ENCODE data around the gene PRKAG2.
"Not testable (repeated sequence)": the region's sequence is repeated elsewhere in the genome, so short reads cannot be mapped to it uniquely, and the experiment has no call there.

Gene PRKAG2

GRCh38 chr7:151783958-151784575 lies 92.8 kb downstream of the PRKAG2 start:
- DNase-seq: no peak

GRCh38 chr7:151782598-151783448 lies 94.1 kb downstream of the PRKAG2 start:
- peak in 13 of 14 donors; percentile 23 to 80 (median 52) for DNase-seq

GRCh38 chr7:151782256-151782597 lies 94.7 kb downstream of the PRKAG2 start:
- DNase-seq: not testable (repeated sequence)

- no peak for DNase-seq
Observed at GRCh38 chr7:151781161-151781845, 95.6 kb downstream of the PRKAG2 start.

GRCh38 chr7:151780631-151781030 lies 96.3 kb downstream of the PRKAG2 start:
- DNase-seq: no peak

- no peak for DNase-seq
Observed at GRCh38 chr7:151779678-151780077, 97.2 kb downstream of the PRKAG2 start.

- DNase-seq: no peak
Observed at GRCh38 chr7:151779255-151779654, 97.7 kb downstream of the PRKAG2 start.

GRCh38 chr7:151777908-151778670 lies 98.8 kb downstream of the PRKAG2 start:
- no peak for DNase-seq

- DNase-seq: peak in 1 of 14 donors; percentile 50
Observed at GRCh38 chr7:151777495-151777880, 99.4 kb downstream of the PRKAG2 start.

GRCh38 chr7:151776876-151777494 lies 99.9 kb downstream of the PRKAG2 start:
- no peak for DNase-seq

- no peak for DNase-seq
Observed at GRCh38 chr7:151776446-151776845, 100.5 kb downstream of the PRKAG2 start.

- DNase-seq: peak in 2 of 14 donors; percentile 30 to 76
Observed at GRCh38 chr7:151775547-151776443, 101.1 kb downstream of the PRKAG2 start.

GRCh38 chr7:151774951-151775350 lies 102.0 kb downstream of the PRKAG2 start:
- no peak for DNase-seq

- DNase-seq: no peak
Observed at GRCh38 chr7:151773797-151774196, 103.1 kb downstream of the PRKAG2 start.

GRCh38 chr7:151770232-151770631 lies 106.7 kb downstream of the PRKAG2 start:
- DNase-seq: no peak

- no peak for DNase-seq
Observed at GRCh38 chr7:151769188-151769821, 107.6 kb downstream of the PRKAG2 start.

GRCh38 chr7:151768805-151769187 lies 108.1 kb downstream of the PRKAG2 start:
- no peak for DNase-seq

GRCh38 chr7:151767557-151767956 lies 109.4 kb downstream of the PRKAG2 start:
- no peak for DNase-seq

- DNase-seq: no peak
Observed at GRCh38 chr7:151764056-151764920, 112.6 kb downstream of the PRKAG2 start.
